HepG2 (cell line): ENCODE data around the gene DIO1.

Experiments
- ELF1 ChIP-seq: sonication (generic); formaldehyde crosslinking; IDR thresholded peaks from 2 replicates; pipeline ENCODE4 v1.4.0; 2020; ENCODE audit warnings: missing genetic modification reagents
- SMARCC2 ChIP-seq: fragments of 450-650 bp; IDR thresholded peaks from 2 replicates; pipeline ENCODE4 v1.6.1; 2017; ENCODE audit warnings: antibody characterized with exemption, mild to moderate bottlenecking
- SMC3 ChIP-seq: IDR thresholded peaks from 2 replicates; pipeline ENCODE4 v1.6.1; 2011; ENCODE audit warnings: low read length, improper control_type of control experiment

GRCh38 chr1:53905509-53905908 is 11.5 kb downstream of the DIO1 start:
- TF ChIP-seq SMARCC2, result no peak
- no peak for TF ChIP-seq ELF1 (CRISPR knock-in tag)
- TF ChIP-seq SMC3, result no peak
